GM12874 (cell line): ENCODE data around the gene SLC22A5.

Source experiments
- CTCF ChIP-seq: IDR thresholded peaks from 2 replicates; pipeline ENCODE4 v1.5.1; 2011; ENCODE audit warnings: low read depth, mild to moderate bottlenecking, control low read depth, low read length, moderate library complexity; ENCODE audit not compliant: insufficient read depth

Gene SLC22A5

GRCh38 chr5:132435447-132435846, 65.9 kb downstream of the SLC22A5 start:
- no peak for TF ChIP-seq CTCF

DNA sequence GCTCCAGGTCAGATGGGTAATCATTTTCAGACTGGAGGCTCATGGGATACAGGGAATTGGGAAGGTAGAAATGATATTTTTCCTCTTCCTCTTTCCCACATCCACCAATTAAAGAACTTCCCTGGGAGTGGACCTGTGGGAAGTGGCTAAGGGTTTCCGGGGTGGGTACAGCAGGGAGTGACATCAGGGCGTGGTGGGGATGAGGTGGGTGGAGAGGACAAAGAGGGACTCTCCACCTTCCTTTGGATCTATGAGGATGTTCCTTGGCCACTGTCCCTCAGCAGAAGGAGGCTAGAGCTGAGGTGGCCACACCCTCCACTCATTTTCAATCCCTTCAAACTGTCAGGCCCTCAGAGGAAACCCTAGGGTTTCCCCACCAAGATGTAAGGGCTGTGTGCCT, 66.4 kb downstream of the SLC22A5 start:
- no peak for TF ChIP-seq CTCF

DNA sequence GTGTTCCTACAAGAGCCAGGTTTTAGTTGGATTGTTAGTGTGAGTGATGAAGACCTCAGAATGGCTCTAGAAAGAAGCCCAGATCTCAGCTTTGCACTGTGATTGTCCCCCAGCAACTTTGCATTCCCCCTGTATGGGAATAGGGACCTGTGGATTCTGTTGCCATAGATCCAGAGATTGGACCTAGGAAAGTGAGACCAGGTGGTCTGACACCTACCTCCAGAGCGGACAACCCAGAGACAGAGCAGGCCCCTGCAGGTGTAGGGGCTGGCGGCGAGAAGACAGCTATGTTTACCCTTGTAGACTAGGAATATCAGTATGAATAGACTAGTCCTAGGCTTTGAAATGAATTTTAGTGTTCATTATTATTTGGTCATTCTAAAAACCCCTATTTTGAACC, 67.4 kb downstream of the SLC22A5 start:
- TF ChIP-seq CTCF, result no peak

- TF ChIP-seq CTCF, result no peak
Observed at GRCh38 chr5:132437604-132438266, 68.2 kb downstream of the SLC22A5 start.

GRCh38 chr5:132438917-132439316, 69.4 kb downstream of the SLC22A5 start:
- TF ChIP-seq CTCF, result no peak

- no peak for TF ChIP-seq CTCF
Observed at GRCh38 chr5:132439521-132440089, 70.1 kb downstream of the SLC22A5 start.

- no peak for TF ChIP-seq CTCF
Observed at GRCh38 chr5:132444061-132444460, 74.6 kb downstream of the SLC22A5 start.
